PC-3 (cell line): ENCODE data around the gene SCD. TPM values are rescaled to one million over a fixed set of nuclear protein-coding genes. Genes with fewer than 3 reads are reported as not detected.
"Not testable (repeated sequence)": the region's sequence is repeated elsewhere in the genome, so short reads cannot be mapped to it uniquely, and the experiment has no call there.

Experiments used
- ATAC-seq: fragments of 200-7000 bp; cut with Tn5 transposase; 2 replicates; pipeline ENCODE4 v1.9.1; 2020; ENCODE audit warnings: mild to moderate bottlenecking, moderate library complexity
- BruUV-seq: library from RNA; stranded (reverse); fragments of 400-500 nt; replicated peaks from 2 replicates; lab custom pipeline; 2021; lab: Mats Ljungman, UMichigan
- CTCF ChIA-PET: fragments of 300-600 bp; sonication (Branson Sonifier 250); formaldehyde crosslinking; loops from one replicate; lab custom pipeline; 2022; ENCODE audit warnings: antibody characterized with exemption; lab: Charles Lee
- POLR2A ChIA-PET: fragments of 300-600 bp; sonication (Branson Sonifier 250); formaldehyde crosslinking; loops from one replicate; lab custom pipeline; 2022; ENCODE audit warnings: antibody characterized with exemption; ENCODE audit not compliant: unreplicated experiment; lab: Charles Lee
- DNase-seq: peaks from one replicate; pipeline ENCODE4 v3.0.0-alpha.2; 2015
- H2AFZ ChIP-seq: fragments of 300-600 bp; sonication (generic); 2 replicates; pipeline ENCODE4 v1.6.0; 2016; ENCODE audit warnings: antibody characterized with exemption, low read length
- H3F3A ChIP-seq: fragments of 300-600 bp; sonication (generic); one replicate; pipeline ENCODE4 v1.6.0; 2017; ENCODE audit warnings: antibody characterized with exemption, low read length, control low read depth, mild to moderate bottlenecking; ENCODE audit not compliant: unreplicated experiment
- H3K27ac ChIP-seq: fragments of 300-600 bp; sonication (generic); 2 replicates; pipeline ENCODE4 v1.5.1; 2016; ENCODE audit warnings: mild to moderate bottlenecking, low read length
- H3K27me3 ChIP-seq: fragments of 300-600 bp; sonication (generic); 2 replicates; pipeline ENCODE4 v1.6.1; 2016; ENCODE audit warnings: low read length, mixed read lengths
- H3K36me3 ChIP-seq: fragments of 300-600 bp; sonication (generic); 2 replicates; pipeline ENCODE4 v1.6.1; 2016; ENCODE audit warnings: low read depth, mixed run types, low read length, mixed read lengths
- H3K4me1 ChIP-seq: fragments of 300-600 bp; sonication (generic); 2 replicates; pipeline ENCODE4 v1.5.1; 2016; ENCODE audit warnings: low read length; ENCODE audit not compliant: insufficient read depth
- H3K4me2 ChIP-seq: fragments of 300-600 bp; sonication (generic); 2 replicates; pipeline ENCODE4 v1.6.0; 2016; ENCODE audit warnings: low read length
- H3K4me3 ChIP-seq: fragments of 300-600 bp; sonication (generic); 2 replicates; pipeline ENCODE4 v1.5.1; 2016; ENCODE audit warnings: mild to moderate bottlenecking, low read length, mixed read lengths
- H3K79me2 ChIP-seq: fragments of 300-600 bp; sonication (generic); 2 replicates; pipeline ENCODE4 v1.6.1; 2017; ENCODE audit warnings: low read length, mixed read lengths
- H3K9ac ChIP-seq: fragments of 300-600 bp; sonication (generic); 2 replicates; pipeline ENCODE4 v1.6.0; 2016; ENCODE audit warnings: mild to moderate bottlenecking, low read length
- H3K9me2 ChIP-seq: fragments of 300-600 bp; sonication (generic); replicated peaks from 2 replicates; pipeline ENCODE4 v1.6.1; 2016; ENCODE audit warnings: mixed run types, low read length, mixed read lengths
- H3K9me3 ChIP-seq: fragments of 300-600 bp; sonication (generic); 2 replicates; pipeline ENCODE4 v1.6.1; 2016; ENCODE audit warnings: low read length, mixed read lengths
- H4K20me1 ChIP-seq: fragments of 300-600 bp; sonication (generic); 2 replicates; pipeline ENCODE4 v1.6.1; 2016; ENCODE audit warnings: low read length, mixed read lengths
- CTCF ChIP-seq: fragments of 300-600 bp; sonication (generic); conservative IDR thresholded peaks from 2 replicates; pipeline ENCODE4 v1.5.1; 2017; ENCODE audit warnings: antibody characterized with exemption, low read depth, mild to moderate bottlenecking, low read length
- EZH2 ChIP-seq: fragments of 300-600 bp; sonication (generic); IDR thresholded peaks from one replicate; pipeline ENCODE4 v1.6.1; 2017; ENCODE audit warnings: antibody characterized with exemption, mild to moderate bottlenecking, low read length; ENCODE audit not compliant: unreplicated experiment
- EZH2phosphoT487 ChIP-seq: fragments of 300-600 bp; sonication (generic); IDR thresholded peaks from 2 replicates; pipeline ENCODE4 v1.6.1; 2018; ENCODE audit warnings: mild to moderate bottlenecking, antibody characterized with exemption, low read length, borderline replicate concordance
- intact Hi-C: fragments of 100-400 bp; cut with micrococcal nuclease; formaldehyde crosslinking; loops from 2 replicates; pipeline ENCODE4 v1.9.0; 2023
- total RNA-seq: library from RNA; depleted of rRNA; stranded (reverse); fragments of >200 nt; gene quantifications from 2 replicates; pipeline ENCODE4 v1.2.3, GENCODE V29; 2014

Gene SCD
- total RNA-seq, 1 experiment from 2014 or later: 121 TPM

DNA sequence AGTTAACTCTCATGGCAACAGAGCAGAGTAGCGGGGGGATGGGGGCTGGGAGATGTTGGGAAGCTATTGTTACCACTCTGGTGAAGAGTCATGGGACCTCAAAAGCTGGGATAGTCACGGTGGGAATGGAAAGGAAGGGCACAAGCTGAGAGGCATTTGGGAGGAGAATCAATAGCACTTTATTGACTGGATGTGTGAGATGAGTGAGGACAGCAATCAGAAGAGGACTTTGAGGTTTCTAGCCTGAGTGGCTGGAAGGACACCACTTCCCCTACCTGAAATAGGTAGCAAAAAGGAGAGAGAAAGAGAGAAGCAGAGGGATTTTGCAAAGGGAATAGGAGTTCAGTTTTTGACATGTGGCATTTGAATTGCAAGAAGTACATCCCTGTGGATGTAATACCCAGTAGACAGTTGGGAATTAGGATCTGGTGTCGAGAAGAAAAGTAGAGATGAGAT is 27.2 kb downstream of the SCD start:
- peaks cover 37% of the 10 kb centered on the region for H3K4me1 ChIP-seq
- POLR2A ChIA-PET: interaction anchor here (0.7 to 2.1 kb wide), 2 partner anchors 28 to 64 kb away, joined by 4 to 31 read pairs; partner anchors contain the start of gene SCD
- H3K27ac ChIP-seq: peak overlapping the region; percentile 100

GRCh38 chr10:100374677-100375353 is 27.8 kb downstream of the SCD start:
- H3K36me3 ChIP-seq, H3K9me3 ChIP-seq, H3K9me2 ChIP-seq, DNase-seq, CTCF ChIA-PET, H3K27me3 ChIP-seq, H3F3A ChIP-seq, BruUV-seq, H2AFZ ChIP-seq, H4K20me1 ChIP-seq, ATAC-seq: not testable (repeated sequence)
- Histone ChIP-seq H3K9ac (peak overlapping the region; percentile 100), H3K79me2 (peaks cover 22% of the 10 kb centered on the region), H3K27ac (peak overlapping the region; percentile 100), H3K4me1 (peaks cover 37% of the 10 kb centered on the region), H3K4me2 (peak overlapping the region; percentile 100), H3K4me3 (peak overlapping the region; percentile 92)
- intact Hi-C loops: loop anchor here (1.0 to 5.0 kb wide), 3 partner anchors 28 to 88 kb away; partner anchors contain the start of genes BLOC1S2 and SCD
- POLR2A ChIA-PET: interaction anchor here (0.7 to 2.1 kb wide), 2 partner anchors 28 to 63 kb away, joined by 4 to 31 read pairs; partner anchors contain the start of gene SCD

More for the DNA sequence above, 27.2 kb downstream of the SCD start:
- peaks cover 5% of the 10 kb centered on the region for H3F3A ChIP-seq
- CTCF ChIA-PET: interaction anchor here (0.5 kb wide), 1 partner anchor 59 kb away, joined by 3 read pairs; no protein-coding TSS in a partner anchor
- no peaks in the 10 kb centered on the region for H3K27me3 ChIP-seq
- ATAC-seq (no peak), DNase-seq (no peak)
- BruUV-seq: no TSS peak
- H3K79me2 ChIP-seq: peaks cover 22% of the 10 kb centered on the region
- peak overlapping the region; percentile 100 for H3K4me2 ChIP-seq
- H3K4me3 ChIP-seq: peak overlapping the region; percentile 92
- H3K9me2 ChIP-seq: no peaks in the 10 kb centered on the region
- intact Hi-C loops: loop anchor here (1.0 to 5.0 kb wide), 3 partner anchors 27 to 87 kb away; partner anchors contain the start of genes BLOC1S2 and SCD
- H3K9ac ChIP-seq: peak overlapping the region; percentile 100
- TF ChIP-seq EZH2: no peak
- TF ChIP-seq CTCF: no peak
- TF ChIP-seq EZH2phosphoT487: no peak
- peak overlapping the region; percentile 33 for H2AFZ ChIP-seq
- no peaks in the 10 kb centered on the region for H3K36me3 ChIP-seq
- no peaks in the 10 kb centered on the region for H3K9me3 ChIP-seq
- no peaks in the 10 kb centered on the region for H4K20me1 ChIP-seq

DNA sequence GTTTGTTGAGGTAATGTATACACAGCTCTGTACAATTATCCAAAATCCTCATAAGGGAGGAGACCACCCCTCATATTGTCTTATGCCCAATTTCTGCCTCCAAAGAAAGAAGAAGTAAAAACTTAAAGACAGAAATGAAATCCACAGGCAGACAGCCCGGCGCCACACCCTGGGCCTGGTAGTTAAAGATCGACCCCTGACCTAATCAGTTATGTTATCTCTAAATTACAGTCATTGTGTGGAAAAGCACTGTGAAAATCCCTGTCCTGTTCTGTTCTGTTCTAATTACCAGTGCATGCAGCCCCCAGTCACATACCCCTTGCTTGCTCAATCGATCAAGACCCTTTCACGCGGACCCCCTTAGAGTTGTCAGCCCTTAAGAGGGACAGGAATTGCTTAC is 29.6 kb downstream of the SCD start:
- H3F3A ChIP-seq, CTCF ChIA-PET, H2AFZ ChIP-seq, H4K20me1 ChIP-seq, intact Hi-C loops, H3K9ac ChIP-seq, ATAC-seq, H3K9me2 ChIP-seq, H3K27me3 ChIP-seq, DNase-seq, H3K9me3 ChIP-seq, H3K27ac ChIP-seq, H3K4me3 ChIP-seq, H3K36me3 ChIP-seq, BruUV-seq: not testable (repeated sequence)
- Histone ChIP-seq H3K4me2 (peak overlapping the region; percentile 22; the same call in 1 of the 2 replicates), H3K4me1 (peaks cover 20% of the 10 kb centered on the region), H3K79me2 (peaks cover 22% of the 10 kb centered on the region)
- POLR2A ChIA-PET: interaction anchor here (0.6 kb wide), 1 partner anchor 55 kb away, joined by 3 read pairs; no protein-coding TSS in a partner anchor
